Stomach (tissue), 9 donors: ENCODE data around the gene CDH23. TPM values are rescaled to one million over a fixed set of nuclear protein-coding genes. Genes with fewer than 3 reads are reported as not detected.

Source experiments
- DNase-seq, 2 donors: peaks; one replicate each; pipeline versions ENCODE4 v3.0.0 to v3.0.0-alpha.2; 2013 to 2019
- H3K27ac ChIP-seq, 5 donors: fragments of 200-600 bp in 4 of 5; sonication (generic) in 4 of 5; one replicate each; pipeline ENCODE4 v1.5.1; 2013 to 2019; ENCODE audit warnings: mild to moderate bottlenecking in 1 of 5, moderate library complexity in 1 of 5
- H3K27me3 ChIP-seq, 3 donors: fragments of 200-600 bp; sonication (generic); one replicate each; pipeline ENCODE4 v1.5.1; 2017 to 2019; ENCODE audit warnings: mixed run types in 1 of 3
- H3K36me3 ChIP-seq, 4 donors: fragments of 200-600 bp; sonication (generic); 1 replicate in 3 of 4; 2 replicates in 1 of 4; pipeline ENCODE4 v1.5.1; 2016 to 2019
- H3K4me1 ChIP-seq, 4 donors: fragments of 200-600 bp; sonication (generic); one replicate each; pipeline ENCODE4 v1.5.1; 2016 to 2019
- H3K4me3 ChIP-seq, 4 donors: fragments of 200-600 bp; sonication (generic) in 3 of 4; one replicate each; pipeline ENCODE4 v1.5.1; 2016 to 2019; ENCODE audit warnings: mild to moderate bottlenecking in 1 of 4
- H3K9me3 ChIP-seq, 4 donors: fragments of 200-600 bp; sonication (generic); one replicate each; pipeline ENCODE4 v1.5.1; 2016 to 2019
- EP300 ChIP-seq: sonication (generic); formaldehyde crosslinking; IDR thresholded peaks from one replicate; pipeline ENCODE4 v1.6.1; 2017; ENCODE audit warnings: antibody characterized with exemption
- POLR2A ChIP-seq, 4 donors: fragments of 450-650 bp; IDR thresholded peaks; one replicate each; pipeline ENCODE4 v1.6.1; 2016; ENCODE audit warnings: antibody characterized with exemption in 4 of 4, control low read depth in 2 of 4, mild to moderate bottlenecking in 1 of 4, moderate library complexity in 1 of 4
- POLR2AphosphoS5 ChIP-seq, 3 donors: sonication (generic); formaldehyde crosslinking; IDR thresholded peaks; one replicate each; pipeline ENCODE4 v1.6.1; 2016; ENCODE audit warnings: antibody characterized with exemption in 3 of 3
- WGBS, 5 donors: extraction: QIAGEN DNeasy Blood & Tissue Kit in 3 of 5; methylation state at CpG; one replicate each; pipeline versions ENCODE4 v1.1.5 to v1.1.7; 2013 to 2018; 5-methylcytosine and 5-hydroxymethylcytosine counted together
- intact Hi-C: fragments of 100-400 bp; cut with DNase I; formaldehyde crosslinking; loops from one replicate; pipeline ENCODE4 v1.15.1; 2023; ENCODE audit warnings: low total_unique reads
- polyA plus RNA-seq, 3 donors: library from polyadenylated mRNA; stranded (reverse); fragments of 200-250 nt; gene quantifications; one replicate each; pipeline ENCODE4 v1.2.3, GENCODE V29; 2013
- total RNA-seq, 5 donors: library from RNA; depleted of rRNA; stranded (reverse); fragments of >200 nt; gene quantifications; one replicate each; pipeline versions ENCODE4 v1.1.0 to v1.2.3, GENCODE V29; 2014 to 2016
- TF ChIP-seq, protein P1 (sequence below), 7 experiments: fragments of 450-650 bp in 4 of 7; fragments of 200-600 bp in 3 of 7; sonication (generic) in 3 of 7; IDR thresholded peaks; one replicate each; pipeline ENCODE4 v1.5.1; 2016 to 2019; ENCODE audit warnings: antibody characterized with exemption in 7 of 7, control low read depth in 2 of 7, mild to moderate bottlenecking in 1 of 7
- donor health status: healthy with polysubstance abuse.
- donor health status: Bipolar disorder and iron deficiency.
- donor health status: healthy.

The CDH23 gene
- total and polyA plus RNA-seq, 8 donors, result 0.31 to 8.2 (median 2.2) TPM

DNA sequence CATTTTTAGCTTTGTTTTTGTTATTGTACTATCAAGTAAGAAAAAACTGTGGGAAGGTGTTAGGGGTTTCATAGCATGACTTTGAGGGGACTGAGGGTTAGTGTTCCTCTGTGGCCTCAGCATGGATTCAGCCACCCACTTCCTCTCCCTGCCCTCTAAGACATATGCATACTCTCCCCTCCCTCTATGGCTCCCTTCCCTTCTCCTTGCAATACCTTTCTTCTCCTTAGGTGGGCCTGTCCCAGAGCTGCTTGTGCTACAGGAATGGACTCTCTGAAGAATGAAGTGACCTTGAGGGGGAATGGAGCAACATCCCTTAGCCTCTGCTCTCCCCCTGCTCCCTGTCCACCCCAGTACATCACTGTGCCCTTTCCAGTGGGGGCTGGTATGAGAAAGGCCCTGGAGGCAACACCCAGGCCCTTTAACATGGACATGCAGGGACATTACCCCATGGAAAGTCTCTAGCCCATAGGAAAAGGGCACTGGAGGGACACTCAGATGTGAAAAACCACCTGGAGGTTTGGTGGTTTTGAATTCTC, 22.4 kb downstream of the CDH23 start:
- TF ChIP-seq POLR2A (IDR thresholded peaks at IDR 0.05) (no peak), EP300 (no peak), POLR2AphosphoS5 (IDR thresholded peaks at IDR 0.05) (no peak)
- TF ChIP-seq, protein P1, sequence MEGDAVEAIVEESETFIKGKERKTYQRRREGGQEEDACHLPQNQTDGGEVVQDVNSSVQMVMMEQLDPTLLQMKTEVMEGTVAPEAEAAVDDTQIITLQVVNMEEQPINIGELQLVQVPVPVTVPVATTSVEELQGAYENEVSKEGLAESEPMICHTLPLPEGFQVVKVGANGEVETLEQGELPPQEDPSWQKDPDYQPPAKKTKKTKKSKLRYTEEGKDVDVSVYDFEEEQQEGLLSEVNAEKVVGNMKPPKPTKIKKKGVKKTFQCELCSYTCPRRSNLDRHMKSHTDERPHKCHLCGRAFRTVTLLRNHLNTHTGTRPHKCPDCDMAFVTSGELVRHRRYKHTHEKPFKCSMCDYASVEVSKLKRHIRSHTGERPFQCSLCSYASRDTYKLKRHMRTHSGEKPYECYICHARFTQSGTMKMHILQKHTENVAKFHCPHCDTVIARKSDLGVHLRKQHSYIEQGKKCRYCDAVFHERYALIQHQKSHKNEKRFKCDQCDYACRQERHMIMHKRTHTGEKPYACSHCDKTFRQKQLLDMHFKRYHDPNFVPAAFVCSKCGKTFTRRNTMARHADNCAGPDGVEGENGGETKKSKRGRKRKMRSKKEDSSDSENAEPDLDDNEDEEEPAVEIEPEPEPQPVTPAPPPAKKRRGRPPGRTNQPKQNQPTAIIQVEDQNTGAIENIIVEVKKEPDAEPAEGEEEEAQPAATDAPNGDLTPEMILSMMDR (IDR thresholded peaks at IDR 0.05), result no peak
- Histone ChIP-seq H3K27ac (no peak overlapping the region), H3K4me1 (no peaks in the 10 kb centered on the region), H3K9me3 (peaks cover 0 to 4% (median 0%) of the 10 kb centered on the region in 4 donors), H3K27me3 (peaks cover 0 to 25% (median 0%) of the 10 kb centered on the region in 3 donors), H3K36me3 (no peaks in the 10 kb centered on the region), H3K4me3 (no peak overlapping the region)
- no peak for DNase-seq
- intact Hi-C loops, result no loop called here

DNA sequence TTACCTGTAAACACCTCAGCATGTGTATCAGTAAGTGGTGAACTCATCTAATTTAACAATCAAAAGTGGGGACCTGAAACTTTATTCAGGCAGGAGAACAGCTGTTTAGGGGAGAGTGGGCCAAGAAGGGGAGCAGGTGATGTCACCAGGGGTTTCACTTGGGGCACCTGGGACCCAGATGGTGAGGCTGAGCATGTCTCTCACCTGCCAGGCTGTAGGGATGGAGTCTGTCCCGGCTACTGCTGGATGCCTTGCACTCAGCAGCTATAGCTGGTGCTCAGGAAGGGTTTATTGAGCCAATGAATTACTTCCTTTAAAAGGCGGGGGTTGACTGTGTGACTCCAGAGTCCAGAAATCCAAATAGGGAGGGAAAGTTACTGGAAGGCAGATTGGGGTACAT, 23.0 kb downstream of the CDH23 start:
- Histone ChIP-seq H3K4me3 (no peak overlapping the region), H3K27me3 (peaks cover 0 to 27% (median 0%) of the 10 kb centered on the region in 3 donors), H3K27ac (no peak overlapping the region), H3K9me3 (peaks cover 0 to 4% (median 0%) of the 10 kb centered on the region in 4 donors), H3K4me1 (no peaks in the 10 kb centered on the region), H3K36me3 (no peaks in the 10 kb centered on the region)
- 76 to 86% (median 85%) methylated on average over 2 of the region's 2 CpGs for WGBS, 5 donors
- intact Hi-C loops, result no loop called here
- TF ChIP-seq EP300 (no peak), POLR2A (IDR thresholded peaks at IDR 0.05) (no peak), POLR2AphosphoS5 (IDR thresholded peaks at IDR 0.05) (no peak)
- TF ChIP-seq, protein P1 (IDR thresholded peaks at IDR 0.05), result no peak
- no peak for DNase-seq

DNA sequence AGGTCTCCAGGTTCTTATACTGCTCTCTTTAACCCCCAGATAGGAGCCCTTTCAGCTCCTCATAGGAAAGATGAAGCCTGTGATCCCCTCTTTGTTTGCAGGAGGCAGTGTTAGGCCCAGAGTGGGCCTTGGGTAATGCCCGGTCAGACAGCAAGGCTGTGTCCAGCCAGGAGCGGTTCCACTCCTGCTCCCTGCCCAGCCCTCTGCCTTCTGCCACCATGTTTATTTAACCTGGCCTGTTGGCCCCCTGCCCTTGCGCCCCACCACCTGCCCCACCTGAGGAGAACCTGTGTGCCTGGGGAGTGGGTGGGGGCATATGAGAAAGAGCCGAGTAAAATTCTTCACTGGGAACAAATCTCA, 24.3 kb downstream of the CDH23 start:
- Histone ChIP-seq H3K9me3 (peaks cover 0 to 4% (median 0%) of the 10 kb centered on the region in 4 donors), H3K27me3 (peaks cover 0 to 27% (median 0%) of the 10 kb centered on the region in 3 donors), H3K36me3 (no peaks in the 10 kb centered on the region), H3K4me1 (no peaks in the 10 kb centered on the region), H3K4me3 (no peak overlapping the region), H3K27ac (no peak overlapping the region)
- WGBS, 5 donors, result 50 to 67% (median 58%) methylated on average over 4 of the region's 4 CpGs
- no peak for DNase-seq
- intact Hi-C loops, result no loop called here
- TF ChIP-seq POLR2A (IDR thresholded peaks at IDR 0.05) (no peak), POLR2AphosphoS5 (IDR thresholded peaks at IDR 0.05) (no peak), EP300 (no peak)
- TF ChIP-seq, protein P1 (IDR thresholded peaks at IDR 0.05), result no peak

DNA sequence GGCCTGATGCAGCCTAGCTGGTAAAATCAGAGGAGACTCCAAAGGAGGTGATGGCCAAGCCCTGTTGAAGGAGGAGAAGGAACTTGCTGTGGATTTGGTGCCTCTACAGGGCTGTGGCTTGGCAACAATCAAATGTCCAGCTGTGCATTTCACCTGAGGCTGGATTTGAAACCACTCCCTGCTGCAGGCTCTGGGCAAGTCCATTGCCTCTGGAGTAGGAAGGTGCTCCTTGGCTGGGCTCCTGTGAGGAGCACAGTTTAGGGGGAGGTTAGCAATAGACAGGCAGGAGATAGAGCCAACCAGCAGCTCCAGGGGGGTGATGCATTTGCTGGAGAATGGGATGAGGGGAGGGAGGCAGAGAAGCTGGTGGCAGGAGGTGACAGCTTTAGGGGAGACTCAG, 26.5 kb downstream of the CDH23 start:
- DNase-seq, result no peak
- Histone ChIP-seq H3K27me3 (peaks cover 0 to 24% (median 0%) of the 10 kb centered on the region in 3 donors), H3K9me3 (no peaks in the 10 kb centered on the region), H3K36me3 (no peaks in the 10 kb centered on the region), H3K4me1 (no peaks in the 10 kb centered on the region), H3K4me3 (no peak overlapping the region), H3K27ac (no peak overlapping the region)
- intact Hi-C loops, result no loop called here
- TF ChIP-seq POLR2AphosphoS5 (IDR thresholded peaks at IDR 0.05) (no peak), POLR2A (IDR thresholded peaks at IDR 0.05) (no peak), EP300 (no peak)
- TF ChIP-seq, protein P1 (IDR thresholded peaks at IDR 0.05), result no peak
